Esophagus squamous epithelium (tissue), 5 donors: ENCODE results near the gene AGT. TPM values are rescaled to one million over a fixed set of nuclear protein-coding genes. Genes with fewer than 3 reads are reported as not detected.
"Not testable (repeated sequence)": the region's sequence is repeated elsewhere in the genome, so short reads cannot be mapped to it uniquely, and the experiment has no call there.

Experiments
- DNase-seq: peaks from one replicate; lab custom pipeline; 2025; lab: John Stamatoyannopoulos, UW
- H3K27ac ChIP-seq, 4 donors: fragments of 200-600 bp; sonication (generic); one replicate each; pipeline ENCODE4 v1.5.1; 2016 to 2019; ENCODE audit warnings: mild to moderate bottlenecking in 1 of 4
- H3K27me3 ChIP-seq, 4 donors: fragments of 200-600 bp; sonication (generic); 1 replicate in 3 of 4; 2 replicates in 1 of 4; pipeline versions ENCODE4 v1.5.1 to v1.6.0; 2017 to 2021; ENCODE audit warnings: antibody characterized with exemption in 1 of 4
- H3K36me3 ChIP-seq, 3 donors: fragments of 200-600 bp; sonication (generic); one replicate each; pipeline ENCODE4 v1.5.1; 2016 to 2019
- H3K4me1 ChIP-seq, 3 donors: fragments of 200-600 bp; sonication (generic); one replicate each; pipeline ENCODE4 v1.5.1; 2017 to 2019
- H3K4me3 ChIP-seq, 4 donors: fragments of 200-600 bp; sonication (generic); 1 replicate in 3 of 4; 2 replicates in 1 of 4; pipeline ENCODE4 v1.5.1; 2016 to 2019; ENCODE audit warnings: mild to moderate bottlenecking in 2 of 4, moderate library complexity in 1 of 4
- H3K9me3 ChIP-seq, 3 donors: fragments of 200-600 bp; sonication (generic); one replicate each; pipeline ENCODE4 v1.5.1; 2016 to 2019
- CTCF ChIP-seq, 6 experiments: fragments of 450-650 bp in 4 of 6; fragments of 200-600 bp in 2 of 6; sonication (generic) in 2 of 6; IDR thresholded peaks; one replicate each; pipeline ENCODE4 v1.5.1; 2016 to 2019; ENCODE audit warnings: antibody characterized with exemption in 6 of 6, mild to moderate bottlenecking in 4 of 6, moderate library complexity in 4 of 6
- POLR2A ChIP-seq, 4 donors: fragments of 450-650 bp; IDR thresholded peaks; one replicate each; pipeline ENCODE4 v1.6.1; 2017; ENCODE audit warnings: antibody characterized with exemption in 4 of 4, mild to moderate bottlenecking in 4 of 4, moderate library complexity in 3 of 4
- WGBS, 2 donors: methylation state at CpG; one replicate each; pipeline ENCODE4 v1.1.5; 2018; 5-methylcytosine and 5-hydroxymethylcytosine counted together
- intact Hi-C: fragments of 100-400 bp; cut with DNase I; formaldehyde crosslinking; loops from one replicate; pipeline ENCODE4 v1.15.0; 2022
- total RNA-seq, 4 donors: library from RNA; depleted of rRNA; stranded (reverse); fragments of >200 nt; gene quantifications; one replicate each; pipeline ENCODE4 v1.1.0, GENCODE V29; 2016
- donor health status: DM: yes; HTN: yes; CAD: no.

AGT gene
- total RNA-seq, 4 donors from 2014 or later: 0.21 to 0.95 (median 0.40) TPM; not detected in 1

GRCh38 chr1:230661976-230662375 is 51.9 kb downstream of the AGT start:
- no peak for DNase-seq
- H3K9me3 ChIP-seq: no peaks in the 10 kb centered on the region
- no peaks in the 10 kb centered on the region for H3K4me1 ChIP-seq
- WGBS, 2 donors: 76 to 85% methylated on average over 4 of the region's 4 CpGs
- TF ChIP-seq POLR2A (IDR thresholded peaks at IDR 0.05): no peak
- TF ChIP-seq CTCF (IDR thresholded peaks at IDR 0.05): no peak
- intact Hi-C loops: no loop called here
- H3K27ac ChIP-seq: no peak overlapping the region
- H3K36me3 ChIP-seq: peaks cover 6 to 77% (median 14%) of the 10 kb centered on the region in 3 donors
- no peaks in the 10 kb centered on the region for H3K27me3 ChIP-seq
- H3K4me3 ChIP-seq: no peak overlapping the region

GRCh38 chr1:230658691-230659090 is 55.2 kb downstream of the AGT start:
- Histone ChIP-seq H3K27me3 (no peaks in the 10 kb centered on the region), H3K9me3 (no peaks in the 10 kb centered on the region), H3K4me3 (no peak overlapping the region), H3K4me1 (no peaks in the 10 kb centered on the region), H3K27ac (no peak overlapping the region), H3K36me3 (peaks cover 0 to 45% (median 4%) of the 10 kb centered on the region in 3 donors)
- WGBS, 2 donors: 94 to 100% methylated on average over 2 of the region's 2 CpGs
- intact Hi-C loops: no loop called here
- DNase-seq: no peak
- no peak for TF ChIP-seq POLR2A (IDR thresholded peaks at IDR 0.05)
- no peak for TF ChIP-seq CTCF (IDR thresholded peaks at IDR 0.05)

GRCh38 chr1:230658103-230658502 is 55.8 kb downstream of the AGT start:
- H3K9me3 ChIP-seq, intact Hi-C loops, H3K27ac ChIP-seq, H3K4me3 ChIP-seq, DNase-seq, H3K27me3 ChIP-seq, H3K4me1 ChIP-seq: not testable (repeated sequence)
- peaks cover 0 to 39% (median 4%) of the 10 kb centered on the region in 3 donors for H3K36me3 ChIP-seq
- WGBS, 2 donors: 100% methylated on average over 1 of the region's 1 CpG; no CpG with 5 or more reads in 1 of the 2 donors

- DNase-seq, H3K27ac ChIP-seq, H3K4me1 ChIP-seq, H3K4me3 ChIP-seq, H3K9me3 ChIP-seq, H3K27me3 ChIP-seq, intact Hi-C loops: not testable (repeated sequence)
- H3K36me3 ChIP-seq: peaks cover 0 to 26% (median 4%) of the 10 kb centered on the region in 3 donors
- 85 to 100% methylated on average over 1 of the region's 1 CpG for WGBS, 2 donors
Measured at GRCh38 chr1:230656719-230657118, 57.2 kb downstream of the AGT start.

Other genes with a start within 250 kb of the AGT start
- gene COG2, start 71.6 kb downstream of the AGT start, total RNA-seq: 10 to 100 TPM; 12.7 to 27.7 (median 18.5) TPM
- gene CAPN9, start 33.3 kb upstream of the AGT start, total RNA-seq: under 1 TPM in 1 of 4 donors, not detected in 3; 0.38 TPM
- 10 to 100 TPM; 18.5 to 28.8 (median 21.6) TPM for gene C1orf198, start 154.4 kb upstream of the AGT start, total RNA-seq